Stimulated activated CD8-positive, alpha-beta memory T cell treated with anti-CD3 and anti-CD28 coated beads, Interleukin-2, amount 100 ng/mL, for 48 hours (primary cell): ENCODE data around the gene SWT1.

Experiments
- DNase-seq, 2 donors: peaks; one replicate each; pipeline ENCODE4 v3.0.0-alpha.2; 2020; ENCODE audit warnings: low read depth in 2 of 2

SWT1 gene

GRCh38 chr1:185156854-185157598 is at the start of gene SWT1, which contains the start of gene TRMT1L:
TSS of gene SWT1 (plus strand) at chr1:185157167. CDS start at chr1:185160842, 3,675 bp downstream.
TSS of gene TRMT1L (minus strand) at chr1:185156953. CDS start at chr1:185156712, 241 bp downstream.
- DNase-seq, result peak; percentile 95 to 99

GRCh38 chr1:185108321-185108720 is 48.6 kb upstream of the SWT1 start:
- no peak for DNase-seq

GRCh38 chr1:185110145-185110544 is 46.8 kb upstream of the SWT1 start:
- DNase-seq, result no peak

- DNase-seq, result no peak
Measured at GRCh38 chr1:185111873-185112272, 45.1 kb upstream of the SWT1 start.

GRCh38 chr1:185112356-185112755 is 44.6 kb upstream of the SWT1 start:
- DNase-seq, result no peak

GRCh38 chr1:185129708-185130107 is 27.3 kb upstream of the SWT1 start:
- no peak for DNase-seq

- no peak for DNase-seq
Measured at GRCh38 chr1:185132534-185132933, 24.4 kb upstream of the SWT1 start.

- no peak for DNase-seq
Measured at GRCh38 chr1:185137896-185138545, 18.9 kb upstream of the SWT1 start.

- no peak for DNase-seq
Measured at GRCh38 chr1:185139246-185139645, 17.7 kb upstream of the SWT1 start.

- DNase-seq, result no peak
Measured at GRCh38 chr1:185144233-185144632, 12.7 kb upstream of the SWT1 start.

- no peak for DNase-seq
Measured at GRCh38 chr1:185151215-185151614, 5.8 kb upstream of the SWT1 start.

- DNase-seq, result no peak
Measured at GRCh38 chr1:185152187-185152767, 4.7 kb upstream of the SWT1 start.

- DNase-seq, result no peak
Measured at GRCh38 chr1:185154912-185155513, 2.0 kb upstream of the SWT1 start.

GRCh38 chr1:185155600-185156287 is 1.2 kb upstream of the SWT1 start:
- DNase-seq, result no peak

- peak in 1 of 2 donors; percentile 13 for DNase-seq
Measured at GRCh38 chr1:185156288-185156853, 596 bp upstream of the SWT1 start.

- DNase-seq, result no peak
Measured at GRCh38 chr1:185157599-185158412, 839 bp downstream of the SWT1 start.

GRCh38 chr1:185158800-185159199 is 1.8 kb downstream of the SWT1 start:
- DNase-seq, result no peak

GRCh38 chr1:185159966-185160365 is 3.0 kb downstream of the SWT1 start:
- DNase-seq, result no peak

GRCh38 chr1:185162491-185162890 is 5.5 kb downstream of the SWT1 start:
- no peak for DNase-seq

GRCh38 chr1:185166106-185166505 is 9.1 kb downstream of the SWT1 start:
- no peak for DNase-seq
